ENCODE data around the gene SHISAL2A.
"Not testable (repeated sequence)": the region's sequence is repeated elsewhere in the genome, so short reads cannot be mapped to it uniquely, and the experiment has no call there.

The SHISAL2A gene

DNA sequence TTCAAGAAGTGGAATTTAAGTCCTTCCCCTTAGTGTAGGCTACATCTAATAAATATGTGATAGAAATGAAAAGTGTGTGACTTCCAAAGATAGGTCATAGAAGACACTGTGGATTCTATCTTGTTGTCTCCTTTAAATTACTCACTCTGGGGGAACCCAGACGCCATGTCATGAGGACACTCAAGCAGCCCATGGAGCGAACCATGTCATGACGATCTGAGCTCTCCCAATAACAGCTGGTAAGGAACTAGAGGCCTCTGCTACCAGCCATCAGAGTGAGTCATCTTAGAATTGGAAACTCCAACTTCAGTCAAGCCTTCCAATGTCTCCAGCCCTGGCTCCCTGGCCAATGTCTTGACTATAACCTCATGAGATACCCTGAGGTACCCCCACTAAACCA is 58.9 kb downstream of the SHISAL2A start:
- DNase-seq: no peak

- DNase-seq: no peak
Observed at GRCh38 chr1:52692697-52693096, 59.7 kb downstream of the SHISAL2A start.

DNA sequence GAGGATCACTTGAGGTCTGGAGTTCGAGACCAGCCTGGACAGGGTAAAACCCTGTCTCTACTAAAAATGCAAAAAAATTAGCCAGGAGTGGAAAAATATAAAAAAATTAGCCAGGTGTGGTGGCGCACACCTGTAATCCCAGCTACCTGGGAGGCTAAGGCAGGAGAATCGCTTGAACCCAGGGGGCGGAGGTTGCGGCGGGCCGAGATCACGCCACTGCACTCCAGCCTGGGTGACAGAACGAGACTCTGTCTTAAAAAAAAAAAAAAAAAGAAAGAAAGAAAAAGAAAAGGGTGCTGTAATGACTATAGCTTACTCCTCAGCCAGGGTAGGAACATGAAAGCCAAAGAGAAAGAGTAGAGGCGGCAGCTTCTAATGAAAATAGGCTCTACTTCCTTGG is 60.4 kb downstream of the SHISAL2A start:
- not testable (repeated sequence) for DNase-seq

GRCh38 chr1:52693843-52694242 is 60.9 kb downstream of the SHISAL2A start:
- no peak for DNase-seq

DNA sequence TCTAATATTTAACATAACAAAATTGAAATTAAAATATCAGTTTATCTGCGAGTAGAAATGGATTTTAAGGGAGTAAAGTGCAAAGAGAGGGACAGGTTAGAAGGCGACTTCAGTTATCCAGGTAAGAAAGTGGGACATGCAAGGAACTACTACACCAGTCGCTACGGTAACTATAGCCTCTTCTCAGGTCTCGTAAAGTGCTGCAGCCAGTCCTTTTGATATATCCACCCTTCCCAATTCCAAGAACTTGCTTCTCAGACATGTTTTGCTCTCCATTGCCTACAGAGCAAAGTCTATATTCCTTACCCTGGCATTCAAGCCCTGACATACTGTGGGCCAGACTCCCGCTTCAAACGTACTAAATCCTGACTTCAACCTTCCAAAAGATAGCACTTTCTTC is 62.7 kb downstream of the SHISAL2A start:
- no peak for DNase-seq

GRCh38 chr1:52697795-52698674 is 65.1 kb downstream of the SHISAL2A start, which contains the start of gene COA7:
Gene COA7, minus strand, starts transcription at chr1:52698347. Its CDS starts 21 bp downstream, at chr1:52698326.
- peak; percentile 22 for DNase-seq

DNA sequence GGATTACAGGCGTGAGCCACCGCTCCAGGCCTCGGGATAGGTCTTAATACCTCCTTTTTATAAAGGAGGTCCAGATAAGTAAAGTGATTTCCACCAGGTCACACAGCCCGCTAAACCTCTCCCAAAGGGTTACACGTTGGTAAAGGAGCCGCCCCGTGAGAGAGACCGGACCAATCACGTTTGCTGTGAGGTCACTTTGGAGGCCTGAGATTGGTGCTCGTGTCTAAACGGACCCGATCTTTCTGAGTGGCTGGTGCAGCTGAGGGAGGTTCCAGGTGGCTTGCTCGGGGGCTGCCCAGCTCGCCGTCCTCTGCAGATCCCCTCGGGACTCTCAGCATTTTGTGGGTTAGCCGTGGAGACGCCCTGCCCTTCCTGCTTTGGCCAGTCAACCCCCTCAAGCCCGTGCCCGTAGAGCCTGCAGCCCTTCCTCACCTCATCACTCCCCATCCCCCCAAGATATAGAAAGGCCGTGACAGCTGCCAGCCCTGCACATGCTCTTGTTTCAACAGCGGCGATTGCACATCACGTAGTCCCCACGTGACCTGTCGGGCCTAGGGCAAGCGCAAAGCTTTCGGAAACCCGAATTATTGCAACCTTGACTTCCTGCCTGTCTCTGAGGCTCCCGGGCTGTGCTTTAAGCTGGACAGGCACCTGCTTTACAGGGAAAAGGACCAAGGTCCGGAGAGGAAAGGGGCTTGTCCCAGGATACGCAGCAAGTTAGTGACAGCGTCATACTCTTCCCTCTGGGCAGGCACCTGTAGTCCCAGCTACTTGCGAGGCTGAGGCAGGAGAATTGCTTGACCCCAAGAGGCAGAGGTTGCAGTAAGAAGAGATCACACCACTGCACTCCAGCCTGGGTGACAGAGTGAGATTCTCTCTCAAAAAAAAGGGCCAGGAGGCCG is 70.2 kb downstream of the SHISAL2A start:
- DNase-seq: peak; percentile 67

GRCh38 chr1:52706136-52706670 is 73.2 kb downstream of the SHISAL2A start:
- no peak for DNase-seq
